ENCODE data around the gene CDH13.

CDH13 gene

DNA sequence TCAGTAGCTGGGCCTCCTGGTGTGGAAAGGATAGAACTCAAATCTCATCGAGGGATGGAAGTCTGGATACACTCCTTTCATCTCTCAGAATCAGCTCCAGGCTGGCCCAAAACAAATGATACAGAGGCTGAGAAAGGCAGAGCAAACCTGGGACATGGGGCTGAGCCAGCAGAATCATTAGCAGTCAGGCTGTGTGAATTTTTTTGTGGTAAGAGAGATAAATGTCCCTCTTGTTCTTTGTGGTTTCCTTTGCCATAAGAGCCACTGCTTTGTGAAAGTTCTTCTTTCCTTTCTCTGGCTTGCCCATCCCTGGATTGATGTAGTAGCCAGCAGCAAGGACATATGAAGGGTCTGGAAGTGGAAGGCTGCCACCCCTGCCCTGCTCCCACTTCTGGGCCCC lies 146.2 kb downstream of the CDH13 start:
- H4K20me1 ChIP-seq (ENCODE audit: insufficient read depth, low read length), result no peaks in the 10 kb centered on the region
- H3K36me3 ChIP-seq (replicated peaks; ENCODE audit: low read depth, low read length), result no peaks in the 10 kb centered on the region
- no peaks in the 10 kb centered on the region; the same call in none of the 2 replicates for H3K27me3 ChIP-seq (ENCODE audit: low read depth, low read length)
- H3K4me3 ChIP-seq (ENCODE audit: low read length), result no peak overlapping the region
- H3K9me3 ChIP-seq (ENCODE audit: insufficient read depth, low read length), result no peaks in the 10 kb centered on the region
- no peak overlapping the region for H3K27ac ChIP-seq (ENCODE audit: low read length)
- no peak for TF ChIP-seq EZH2phosphoT487 (IDR thresholded peaks at IDR 0.05; ENCODE audit: low read depth)
- TF ChIP-seq, protein P1, sequence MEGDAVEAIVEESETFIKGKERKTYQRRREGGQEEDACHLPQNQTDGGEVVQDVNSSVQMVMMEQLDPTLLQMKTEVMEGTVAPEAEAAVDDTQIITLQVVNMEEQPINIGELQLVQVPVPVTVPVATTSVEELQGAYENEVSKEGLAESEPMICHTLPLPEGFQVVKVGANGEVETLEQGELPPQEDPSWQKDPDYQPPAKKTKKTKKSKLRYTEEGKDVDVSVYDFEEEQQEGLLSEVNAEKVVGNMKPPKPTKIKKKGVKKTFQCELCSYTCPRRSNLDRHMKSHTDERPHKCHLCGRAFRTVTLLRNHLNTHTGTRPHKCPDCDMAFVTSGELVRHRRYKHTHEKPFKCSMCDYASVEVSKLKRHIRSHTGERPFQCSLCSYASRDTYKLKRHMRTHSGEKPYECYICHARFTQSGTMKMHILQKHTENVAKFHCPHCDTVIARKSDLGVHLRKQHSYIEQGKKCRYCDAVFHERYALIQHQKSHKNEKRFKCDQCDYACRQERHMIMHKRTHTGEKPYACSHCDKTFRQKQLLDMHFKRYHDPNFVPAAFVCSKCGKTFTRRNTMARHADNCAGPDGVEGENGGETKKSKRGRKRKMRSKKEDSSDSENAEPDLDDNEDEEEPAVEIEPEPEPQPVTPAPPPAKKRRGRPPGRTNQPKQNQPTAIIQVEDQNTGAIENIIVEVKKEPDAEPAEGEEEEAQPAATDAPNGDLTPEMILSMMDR (IDR thresholded peaks at IDR 0.05; ENCODE audit: low read depth, low read length), result no peak
- H3K79me2 ChIP-seq (ENCODE audit: low read length), result no peaks in the 10 kb centered on the region
- no peak overlapping the region for H3K9ac ChIP-seq (ENCODE audit: low read length)
- H2AFZ ChIP-seq (ENCODE audit: low read depth, low read length), result no peak overlapping the region
- H3K4me2 ChIP-seq (ENCODE audit: low read length), result no peak overlapping the region
- H3K4me1 ChIP-seq (ENCODE audit: low read length), result peaks cover 7% of the 10 kb centered on the region; the same call in 1 of the 2 replicates

DNA sequence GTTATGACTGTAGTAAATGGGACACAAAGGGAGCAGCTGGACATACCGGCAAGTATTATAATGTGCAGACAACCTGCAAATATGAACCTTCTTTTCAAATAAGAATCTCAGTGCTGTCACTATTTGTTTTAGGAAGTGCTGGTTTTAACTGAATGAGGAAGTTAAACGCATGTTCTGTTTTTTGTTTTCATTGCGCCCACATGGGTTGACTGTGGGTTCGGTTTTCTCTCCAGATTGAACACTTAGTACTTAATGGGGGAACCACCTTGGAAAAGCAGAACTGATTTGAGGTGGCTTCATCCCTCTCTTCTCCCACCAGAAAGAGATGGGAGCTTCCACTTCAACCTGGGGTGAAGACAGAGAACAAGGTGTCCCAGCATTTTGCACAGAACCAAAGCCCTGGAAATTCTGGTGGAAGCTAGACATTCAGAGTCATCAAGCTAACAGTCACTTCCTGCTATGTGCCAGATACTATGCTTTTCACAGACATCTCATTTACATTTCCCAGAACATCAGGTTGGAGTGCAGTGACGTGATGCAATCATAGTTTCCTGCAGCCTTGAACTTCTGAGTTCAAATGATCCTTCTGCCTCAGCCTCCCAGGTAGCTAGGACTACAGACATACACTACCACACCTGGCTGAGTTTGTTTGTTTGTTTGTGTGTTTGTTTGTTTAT lies 149.8 kb downstream of the CDH13 start:
- no peak overlapping the region for H3K27ac ChIP-seq (ENCODE audit: low read length)
- peaks cover 7% of the 10 kb centered on the region; the same call in 1 of the 2 replicates for H3K4me1 ChIP-seq (ENCODE audit: low read length)
- H3K4me2 ChIP-seq (ENCODE audit: low read length), result peak overlapping the region; percentile 24; the same call in 1 of the 2 replicates
- TF ChIP-seq, protein P1 (IDR thresholded peaks at IDR 0.05; ENCODE audit: low read depth, low read length), result no peak
- TF ChIP-seq EZH2phosphoT487 (IDR thresholded peaks at IDR 0.05; ENCODE audit: low read depth), result no peak
- H3K27me3 ChIP-seq (ENCODE audit: low read depth, low read length), result peaks cover 17% of the 10 kb centered on the region
- no peak overlapping the region for H3K4me3 ChIP-seq (ENCODE audit: low read length)
- H3K79me2 ChIP-seq (ENCODE audit: low read length), result no peaks in the 10 kb centered on the region
- H3K9me3 ChIP-seq (ENCODE audit: insufficient read depth, low read length), result no peaks in the 10 kb centered on the region
- no peak overlapping the region for H3K9ac ChIP-seq (ENCODE audit: low read length)
- no peaks in the 10 kb centered on the region for H3K36me3 ChIP-seq (replicated peaks; ENCODE audit: low read depth, low read length)
- H4K20me1 ChIP-seq (ENCODE audit: insufficient read depth, low read length), result no peaks in the 10 kb centered on the region
- no peak overlapping the region for H2AFZ ChIP-seq (ENCODE audit: low read depth, low read length)

DNA sequence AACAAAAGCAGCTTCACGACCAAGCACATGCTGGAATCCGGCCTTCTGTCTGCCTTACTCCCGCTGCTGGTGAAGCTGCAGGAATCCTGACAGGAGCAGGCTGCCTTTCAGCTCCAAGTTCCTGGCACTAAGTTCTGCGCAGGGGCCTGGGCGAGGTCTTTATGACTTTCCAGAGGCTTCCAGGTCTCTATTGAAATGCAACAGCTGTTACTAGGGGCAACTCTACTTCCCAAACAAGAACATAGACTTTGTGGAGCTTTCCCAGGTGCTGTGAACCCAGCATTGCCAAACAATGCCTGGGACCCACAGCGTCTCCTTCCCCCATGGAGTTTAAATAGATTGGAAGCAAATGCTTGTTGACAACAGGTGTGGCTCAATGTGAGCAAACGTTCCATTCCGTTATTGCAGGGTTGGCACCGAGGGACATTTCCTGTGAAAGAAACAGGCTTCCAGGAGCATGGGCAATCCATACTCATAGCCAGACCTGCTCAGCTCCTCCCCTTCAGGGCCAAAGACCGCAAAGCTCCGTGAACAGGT lies 156.0 kb downstream of the CDH13 start:
- Histone ChIP-seq H3K4me3 (ENCODE audit: low read length) (no peak overlapping the region), H3K4me1 (ENCODE audit: low read length) (no peaks in the 10 kb centered on the region), H3K9me3 (ENCODE audit: insufficient read depth, low read length) (no peaks in the 10 kb centered on the region), H3K27me3 (ENCODE audit: low read depth, low read length) (peaks cover 17% of the 10 kb centered on the region), H3K4me2 (ENCODE audit: low read length) (no peak overlapping the region), H3K27ac (ENCODE audit: low read length) (no peak overlapping the region), H3K9ac (ENCODE audit: low read length) (no peak overlapping the region), H2AFZ (ENCODE audit: low read depth, low read length) (no peak overlapping the region), H4K20me1 (ENCODE audit: insufficient read depth, low read length) (no peaks in the 10 kb centered on the region), H3K79me2 (ENCODE audit: low read length) (no peaks in the 10 kb centered on the region), H3K36me3 (replicated peaks; ENCODE audit: low read depth, low read length) (no peaks in the 10 kb centered on the region)
- TF ChIP-seq EZH2phosphoT487 (IDR thresholded peaks at IDR 0.05; ENCODE audit: low read depth), result no peak
- TF ChIP-seq, protein P1 (IDR thresholded peaks at IDR 0.05; ENCODE audit: low read depth, low read length), result no peak

DNA sequence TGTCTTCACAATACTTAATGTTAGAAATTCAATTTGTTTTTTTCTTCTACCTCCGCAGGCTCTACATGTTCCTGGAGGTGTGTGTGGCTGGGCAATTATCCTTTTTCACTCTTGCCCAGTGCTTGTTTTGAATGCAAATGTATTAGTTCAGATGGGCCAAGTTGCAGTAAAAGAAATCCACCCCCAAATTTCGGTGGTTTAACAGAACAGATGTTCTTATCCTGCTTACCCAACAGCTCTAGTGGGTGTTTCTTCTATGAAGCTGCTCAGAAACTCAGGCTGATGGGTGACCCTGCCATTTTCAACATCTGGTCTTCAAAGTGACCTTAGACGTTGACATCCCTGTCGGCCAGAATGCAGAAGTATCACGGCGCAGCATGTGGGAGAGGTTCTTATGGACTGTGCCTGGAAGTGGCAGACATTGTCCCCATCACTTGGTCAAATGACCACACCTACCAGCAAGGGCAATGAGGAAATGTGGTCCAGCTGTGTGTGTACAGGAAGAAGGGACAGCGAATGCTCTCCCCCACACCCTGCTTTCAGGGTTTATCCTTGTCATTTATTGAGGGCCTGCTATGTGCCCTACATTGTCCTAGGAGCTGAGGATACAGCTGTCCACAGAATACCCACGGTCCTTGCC lies 157.3 kb downstream of the CDH13 start:
- Histone ChIP-seq H3K27me3 (ENCODE audit: low read depth, low read length) (peaks cover 12% of the 10 kb centered on the region; the same call in 1 of the 2 replicates), H4K20me1 (ENCODE audit: insufficient read depth, low read length) (no peaks in the 10 kb centered on the region), H3K79me2 (ENCODE audit: low read length) (no peaks in the 10 kb centered on the region), H3K36me3 (replicated peaks; ENCODE audit: low read depth, low read length) (no peaks in the 10 kb centered on the region), H3K4me1 (ENCODE audit: low read length) (no peaks in the 10 kb centered on the region), H3K9ac (ENCODE audit: low read length) (no peak overlapping the region), H3K4me3 (ENCODE audit: low read length) (no peak overlapping the region), H3K9me3 (ENCODE audit: insufficient read depth, low read length) (no peaks in the 10 kb centered on the region), H2AFZ (ENCODE audit: low read depth, low read length) (no peak overlapping the region), H3K4me2 (ENCODE audit: low read length) (no peak overlapping the region), H3K27ac (ENCODE audit: low read length) (no peak overlapping the region)
- no peak for TF ChIP-seq EZH2phosphoT487 (IDR thresholded peaks at IDR 0.05; ENCODE audit: low read depth)
- TF ChIP-seq, protein P1 (IDR thresholded peaks at IDR 0.05; ENCODE audit: low read depth, low read length), result no peak

All from OCI-LY3 (cell line).